Loucy (cell line): ENCODE measurements around the gene ADI1.

Source experiments
- EZH2phosphoT487 ChIP-seq: fragments of 200-600 bp; IDR thresholded peaks from 2 replicates; pipeline ENCODE4 v1.6.1; 2018; ENCODE audit warnings: antibody characterized with exemption, mild to moderate bottlenecking, moderate library complexity, borderline replicate concordance
- TF ChIP-seq, protein P1 (sequence below): fragments of 200-600 bp; sonication (generic); conservative IDR thresholded peaks from 2 replicates; pipeline ENCODE4 v1.5.1; 2014; ENCODE audit warnings: mild to moderate bottlenecking, antibody characterized with exemption, low read length

DNA sequence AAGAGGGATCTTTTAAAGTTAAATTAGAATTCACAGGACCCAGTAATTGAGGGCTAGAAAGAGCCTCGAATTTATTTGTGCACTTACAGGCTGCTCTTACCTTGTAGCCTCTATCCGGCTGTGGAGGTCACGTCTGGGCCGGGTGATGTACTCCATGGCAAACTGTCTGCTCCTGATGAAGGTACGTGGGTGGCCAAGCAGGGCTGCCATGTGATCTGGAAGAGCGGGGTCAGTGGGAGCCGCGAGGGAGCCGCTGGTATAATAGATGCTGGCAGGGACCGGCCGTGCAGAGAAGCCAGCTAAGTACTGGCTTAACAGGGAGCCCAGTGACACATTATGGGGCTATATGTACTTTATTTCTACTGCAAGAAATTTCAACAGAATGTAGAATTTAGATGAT lies 59.2 kb downstream of the ADI1 start:
- TF ChIP-seq, protein P1, sequence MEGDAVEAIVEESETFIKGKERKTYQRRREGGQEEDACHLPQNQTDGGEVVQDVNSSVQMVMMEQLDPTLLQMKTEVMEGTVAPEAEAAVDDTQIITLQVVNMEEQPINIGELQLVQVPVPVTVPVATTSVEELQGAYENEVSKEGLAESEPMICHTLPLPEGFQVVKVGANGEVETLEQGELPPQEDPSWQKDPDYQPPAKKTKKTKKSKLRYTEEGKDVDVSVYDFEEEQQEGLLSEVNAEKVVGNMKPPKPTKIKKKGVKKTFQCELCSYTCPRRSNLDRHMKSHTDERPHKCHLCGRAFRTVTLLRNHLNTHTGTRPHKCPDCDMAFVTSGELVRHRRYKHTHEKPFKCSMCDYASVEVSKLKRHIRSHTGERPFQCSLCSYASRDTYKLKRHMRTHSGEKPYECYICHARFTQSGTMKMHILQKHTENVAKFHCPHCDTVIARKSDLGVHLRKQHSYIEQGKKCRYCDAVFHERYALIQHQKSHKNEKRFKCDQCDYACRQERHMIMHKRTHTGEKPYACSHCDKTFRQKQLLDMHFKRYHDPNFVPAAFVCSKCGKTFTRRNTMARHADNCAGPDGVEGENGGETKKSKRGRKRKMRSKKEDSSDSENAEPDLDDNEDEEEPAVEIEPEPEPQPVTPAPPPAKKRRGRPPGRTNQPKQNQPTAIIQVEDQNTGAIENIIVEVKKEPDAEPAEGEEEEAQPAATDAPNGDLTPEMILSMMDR: no peak
- no peak for TF ChIP-seq EZH2phosphoT487
